Stomach (tissue), 4 donors: ENCODE results near the gene SPATA19.

Experiments
- POLR2A ChIP-seq, 4 donors: fragments of 450-650 bp; IDR thresholded peaks; one replicate each; pipeline ENCODE4 v1.6.1; 2016; ENCODE audit warnings: antibody characterized with exemption in 4 of 4, control low read depth in 2 of 4, mild to moderate bottlenecking in 1 of 4, moderate library complexity in 1 of 4
- TF ChIP-seq, protein P1 (sequence below), 7 experiments: fragments of 450-650 bp in 4 of 7; fragments of 200-600 bp in 3 of 7; sonication (generic) in 3 of 7; IDR thresholded peaks; one replicate each; pipeline ENCODE4 v1.5.1; 2016 to 2019; ENCODE audit warnings: antibody characterized with exemption in 7 of 7, control low read depth in 2 of 7, mild to moderate bottlenecking in 1 of 7

GRCh38 chr11:133790995-133791394 is 54.3 kb downstream of the SPATA19 start:
- TF ChIP-seq POLR2A (IDR thresholded peaks at IDR 0.05) = no peak
- TF ChIP-seq, protein P1, sequence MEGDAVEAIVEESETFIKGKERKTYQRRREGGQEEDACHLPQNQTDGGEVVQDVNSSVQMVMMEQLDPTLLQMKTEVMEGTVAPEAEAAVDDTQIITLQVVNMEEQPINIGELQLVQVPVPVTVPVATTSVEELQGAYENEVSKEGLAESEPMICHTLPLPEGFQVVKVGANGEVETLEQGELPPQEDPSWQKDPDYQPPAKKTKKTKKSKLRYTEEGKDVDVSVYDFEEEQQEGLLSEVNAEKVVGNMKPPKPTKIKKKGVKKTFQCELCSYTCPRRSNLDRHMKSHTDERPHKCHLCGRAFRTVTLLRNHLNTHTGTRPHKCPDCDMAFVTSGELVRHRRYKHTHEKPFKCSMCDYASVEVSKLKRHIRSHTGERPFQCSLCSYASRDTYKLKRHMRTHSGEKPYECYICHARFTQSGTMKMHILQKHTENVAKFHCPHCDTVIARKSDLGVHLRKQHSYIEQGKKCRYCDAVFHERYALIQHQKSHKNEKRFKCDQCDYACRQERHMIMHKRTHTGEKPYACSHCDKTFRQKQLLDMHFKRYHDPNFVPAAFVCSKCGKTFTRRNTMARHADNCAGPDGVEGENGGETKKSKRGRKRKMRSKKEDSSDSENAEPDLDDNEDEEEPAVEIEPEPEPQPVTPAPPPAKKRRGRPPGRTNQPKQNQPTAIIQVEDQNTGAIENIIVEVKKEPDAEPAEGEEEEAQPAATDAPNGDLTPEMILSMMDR (IDR thresholded peaks at IDR 0.05) = no peak
